NK-92 (cell line): ENCODE measurements around the gene DGCR2.
"Not testable (repeated sequence)": the region's sequence is repeated elsewhere in the genome, so short reads cannot be mapped to it uniquely, and the experiment has no call there.

Experiments used
- DNase-seq: peaks from one replicate; lab custom pipeline; 2025; ENCODE audit not compliant: unreplicated experiment; lab: John Stamatoyannopoulos, UW

The DGCR2 gene, protein sequence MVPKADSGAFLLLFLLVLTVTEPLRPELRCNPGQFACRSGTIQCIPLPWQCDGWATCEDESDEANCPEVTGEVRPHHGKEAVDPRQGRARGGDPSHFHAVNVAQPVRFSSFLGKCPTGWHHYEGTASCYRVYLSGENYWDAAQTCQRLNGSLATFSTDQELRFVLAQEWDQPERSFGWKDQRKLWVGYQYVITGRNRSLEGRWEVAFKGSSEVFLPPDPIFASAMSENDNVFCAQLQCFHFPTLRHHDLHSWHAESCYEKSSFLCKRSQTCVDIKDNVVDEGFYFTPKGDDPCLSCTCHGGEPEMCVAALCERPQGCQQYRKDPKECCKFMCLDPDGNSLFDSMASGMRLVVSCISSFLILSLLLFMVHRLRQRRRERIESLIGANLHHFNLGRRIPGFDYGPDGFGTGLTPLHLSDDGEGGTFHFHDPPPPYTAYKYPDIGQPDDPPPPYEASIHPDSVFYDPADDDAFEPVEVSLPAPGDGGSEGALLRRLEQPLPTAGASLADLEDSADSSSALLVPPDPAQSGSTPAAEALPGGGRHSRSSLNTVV

DNA sequence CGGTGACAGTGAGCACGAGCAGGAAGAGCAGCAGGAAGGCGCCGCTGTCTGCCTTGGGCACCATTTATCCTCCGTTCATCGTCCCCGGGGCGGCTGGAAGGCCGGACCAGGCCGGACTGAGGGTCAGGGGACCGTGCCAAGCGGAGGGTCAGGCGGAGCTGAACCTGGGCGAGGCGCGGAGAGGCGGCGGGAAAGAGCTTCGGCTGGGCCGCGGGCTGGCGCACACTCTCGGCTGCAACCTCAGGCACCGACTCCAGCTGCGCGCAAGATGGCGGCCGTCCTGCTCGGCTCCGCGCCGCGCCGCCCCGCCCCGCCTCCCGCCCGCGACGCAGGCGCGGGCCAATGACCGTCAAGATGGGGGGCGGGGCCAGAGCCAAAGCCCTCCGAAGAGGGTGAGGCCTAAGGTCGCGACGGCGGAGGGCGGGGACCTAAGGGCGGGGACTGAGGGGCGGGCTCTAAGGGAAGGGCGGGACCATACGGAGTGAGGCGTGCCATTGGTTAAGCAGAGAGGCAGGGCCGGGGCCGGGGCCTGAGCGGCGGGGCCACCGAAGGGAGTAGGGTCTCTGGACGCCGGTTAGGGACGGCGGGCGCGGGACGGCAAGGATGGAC is at the start of gene DGCR2:
TSS of gene DGCR2 (minus strand) at position 270 of the 609 bp plus-strand sequence. CDS start at position 64, 206 bp downstream.
- peak; percentile 59 for DNase-seq

DNA sequence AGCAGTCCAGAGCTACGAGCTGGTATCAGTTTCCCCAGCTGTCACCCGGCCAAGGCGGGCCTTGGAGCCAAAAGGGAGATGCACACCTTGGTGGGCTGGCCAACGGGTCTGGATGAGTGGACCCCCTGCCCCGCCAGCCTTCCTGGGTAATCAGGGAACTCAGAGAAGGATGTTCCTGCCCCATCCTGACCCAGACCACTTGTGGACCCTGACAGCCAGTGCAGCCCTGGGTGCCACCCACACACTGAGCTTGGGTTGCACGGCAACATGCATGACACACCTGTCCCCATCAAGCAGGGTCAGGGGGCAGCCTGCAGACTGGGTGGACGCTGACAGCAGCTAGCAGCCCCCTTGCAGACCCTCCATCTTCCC is 47.7 kb upstream of the DGCR2 start:
- DNase-seq: no peak

DNA sequence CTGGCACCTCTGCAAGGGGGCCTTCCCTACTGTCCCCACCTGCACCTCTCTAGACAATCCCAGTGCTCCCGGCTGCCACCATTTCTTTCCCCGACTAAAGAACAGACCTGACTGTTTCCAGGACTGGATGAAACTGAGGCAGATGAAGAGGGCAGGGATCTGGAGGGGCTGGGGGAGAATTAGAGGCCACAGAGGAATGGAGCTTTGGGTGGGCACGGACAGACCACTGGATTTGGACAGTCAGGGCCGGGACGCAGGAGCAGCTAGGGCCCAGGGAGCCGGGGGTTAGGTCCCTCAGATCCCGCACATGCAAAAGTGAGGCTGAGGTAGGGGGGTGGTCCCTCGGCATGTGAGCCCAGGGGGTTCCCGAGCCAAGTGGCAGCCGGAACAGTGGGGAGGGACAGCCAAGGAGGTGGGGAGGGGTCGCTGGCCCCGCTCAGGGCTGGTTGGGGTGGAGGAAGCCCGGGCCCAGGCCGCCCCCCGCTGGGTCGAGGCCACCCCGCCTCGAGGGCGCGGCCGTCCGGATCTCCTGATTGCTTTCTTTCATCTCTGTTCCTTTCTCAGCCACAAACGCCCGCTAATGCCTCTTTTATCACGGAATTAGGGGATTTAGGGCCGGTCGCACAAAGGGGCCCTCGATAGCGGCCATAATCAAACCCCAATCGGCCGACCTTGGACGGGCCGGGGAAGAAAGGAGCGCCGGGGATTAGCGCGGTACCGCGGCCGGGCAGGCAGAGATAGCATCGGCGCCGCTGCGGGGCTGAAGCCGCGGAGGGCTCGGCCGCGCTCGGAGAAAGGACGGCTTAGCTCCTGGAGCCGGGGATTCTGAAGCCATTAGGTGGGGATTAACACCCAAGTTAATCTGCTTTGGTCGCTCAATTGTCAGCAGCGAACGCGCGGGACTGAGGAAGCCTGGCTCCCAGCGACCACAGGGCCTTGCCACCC is 47.1 kb upstream of the DGCR2 start:
- DNase-seq: no peak

DNA sequence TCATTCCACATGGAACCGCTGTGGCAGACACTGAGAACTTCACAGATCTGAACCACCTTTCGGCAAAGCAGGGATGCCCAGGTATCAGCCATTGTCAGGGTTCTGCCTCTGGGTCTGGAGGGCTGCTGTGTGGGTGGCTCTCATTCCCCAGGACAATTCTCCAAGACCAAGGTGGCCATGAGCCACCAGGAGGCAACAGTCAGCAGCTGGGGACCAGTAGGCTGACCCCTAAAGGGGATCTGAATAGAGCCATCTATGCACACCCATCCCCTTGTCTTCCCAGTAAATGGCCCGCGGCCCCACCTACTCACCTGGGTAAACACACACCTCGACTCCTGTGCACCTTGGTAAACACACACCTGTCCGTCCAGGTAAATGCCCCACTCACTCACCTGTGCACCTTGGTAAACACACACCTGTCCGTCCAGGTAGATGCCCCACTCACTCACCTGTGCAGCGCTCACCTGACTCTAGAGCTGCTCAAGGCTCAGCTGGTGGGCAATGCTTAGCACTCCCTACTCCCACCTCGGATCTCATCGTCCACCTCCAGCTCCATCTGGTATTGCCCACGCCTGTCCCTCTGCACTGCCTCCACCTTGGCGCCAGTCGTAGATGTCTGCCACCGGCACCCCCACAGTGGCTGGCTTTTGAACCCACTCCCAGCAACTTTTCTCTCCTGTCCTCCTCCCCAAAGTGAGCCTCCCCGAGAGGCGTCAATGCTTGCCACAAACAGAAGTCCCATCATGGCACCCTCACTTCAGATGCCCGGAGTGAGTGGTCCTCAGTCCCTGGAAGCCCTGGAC is 46.1 kb upstream of the DGCR2 start:
- DNase-seq: no peak

DNA sequence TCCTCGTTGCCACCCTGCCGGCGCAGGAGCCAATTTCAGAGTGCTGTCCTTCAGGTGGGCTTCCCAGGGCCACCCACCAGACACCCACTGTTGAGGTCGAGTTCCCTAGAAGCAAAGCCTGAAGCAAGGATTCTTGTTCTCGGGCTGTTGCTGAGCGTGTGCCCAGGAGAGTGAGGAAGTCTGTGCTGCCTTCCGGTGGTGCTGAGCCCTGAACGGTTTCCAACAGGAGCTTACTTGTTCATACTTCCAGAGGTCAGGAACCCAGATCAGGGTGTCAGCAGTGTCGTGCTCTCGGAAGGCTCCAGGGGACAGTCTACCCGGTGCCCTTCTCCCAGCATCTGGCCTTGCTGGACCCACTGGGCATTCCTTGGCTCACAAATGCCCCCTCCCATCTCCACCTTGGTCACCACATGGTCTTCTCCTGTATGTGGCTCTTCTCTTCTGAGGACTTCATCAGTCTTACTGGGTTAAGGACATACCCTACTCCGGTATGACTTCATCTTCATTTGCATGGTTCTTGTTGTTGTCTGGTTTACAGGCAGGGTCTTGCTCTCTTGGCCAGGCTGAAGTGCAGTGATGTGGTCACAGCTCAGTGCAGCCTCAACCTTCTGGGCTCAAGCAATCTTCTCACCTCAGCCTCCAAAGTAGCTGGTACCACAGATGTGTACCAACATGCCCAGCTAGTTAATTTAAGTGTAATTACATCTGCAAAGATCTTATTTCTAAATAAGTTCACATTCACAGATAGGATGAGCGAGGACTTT is 45.1 kb upstream of the DGCR2 start:
- no peak for DNase-seq

DNA sequence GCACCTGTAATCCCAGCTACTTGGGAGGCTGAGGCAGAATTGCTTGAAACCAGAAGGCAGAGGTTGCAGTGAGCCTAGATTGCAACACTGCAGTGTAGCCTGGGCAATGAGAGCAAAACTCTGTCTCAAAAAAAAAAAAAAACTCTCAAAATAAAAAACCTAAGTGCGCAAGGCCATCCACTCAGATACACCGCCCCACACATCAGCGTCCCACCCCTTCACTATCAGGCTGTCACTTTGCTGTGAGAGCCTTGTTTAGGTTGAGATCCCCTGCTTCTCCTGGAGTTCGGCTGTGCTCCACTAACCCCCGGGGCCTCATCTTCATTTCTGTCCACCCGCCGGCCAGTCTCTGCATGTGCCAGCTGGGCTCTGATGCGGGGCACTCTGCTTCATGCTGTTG is 44.2 kb upstream of the DGCR2 start:
- no peak for DNase-seq

DNA sequence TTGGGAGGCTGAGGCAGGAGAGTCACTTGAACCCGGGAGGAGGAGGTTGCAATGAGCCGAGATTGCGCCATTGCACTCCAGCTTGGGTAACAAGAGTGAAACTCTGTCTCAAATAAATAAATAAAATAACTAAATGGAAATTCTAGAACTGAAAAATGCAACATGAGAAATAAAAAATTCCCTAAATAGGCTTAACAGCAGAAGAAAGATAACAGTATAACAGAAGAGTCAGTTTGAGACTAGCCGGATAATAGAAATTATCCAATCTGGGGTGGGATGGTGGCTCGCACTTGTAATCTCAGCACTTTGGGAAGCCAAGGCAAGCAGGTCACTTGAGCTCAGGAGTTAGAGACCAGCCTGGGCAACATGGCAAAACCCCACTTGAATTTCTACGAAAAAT is 42.2 kb upstream of the DGCR2 start:
- no peak for DNase-seq

DNA sequence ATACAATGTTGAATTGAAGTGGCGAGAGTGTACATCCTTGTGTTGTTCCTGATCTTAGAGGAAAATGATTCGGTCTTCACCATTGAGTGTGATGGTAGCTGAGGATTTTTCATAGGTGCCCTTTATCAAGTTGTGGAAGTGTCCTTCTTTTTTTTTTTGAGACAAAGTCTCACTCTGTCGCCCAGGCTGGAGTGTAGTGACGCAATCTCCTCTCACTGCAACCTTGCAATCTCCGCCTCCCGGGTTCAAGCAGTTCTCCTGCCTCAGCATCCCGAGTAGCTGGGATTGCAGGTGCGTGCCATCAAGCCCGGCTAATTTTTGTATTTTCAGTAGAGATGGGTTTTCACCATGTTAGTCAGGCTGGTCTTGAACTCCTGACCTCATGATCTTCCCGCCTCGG is 36.4 kb upstream of the DGCR2 start:
- not testable (repeated sequence) for DNase-seq

DNA sequence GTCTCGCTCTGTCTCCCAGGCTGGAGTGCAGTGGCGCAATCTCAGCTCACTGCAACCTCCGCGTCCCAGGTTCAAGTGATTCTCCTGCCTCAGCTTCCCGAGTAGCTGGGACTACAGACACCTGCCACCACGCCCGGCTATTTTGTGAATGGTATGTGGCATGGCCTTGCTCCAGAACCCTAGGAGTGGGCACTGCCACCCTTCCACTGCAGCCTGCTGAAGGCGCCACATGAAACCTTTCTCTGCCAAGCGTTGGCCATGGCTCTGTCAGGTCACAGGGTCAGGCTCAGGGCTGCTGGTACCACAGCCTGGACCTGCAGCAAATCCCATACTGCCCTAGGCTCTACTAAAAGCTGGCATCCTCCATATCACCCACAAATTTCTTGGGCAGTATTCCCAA is 33.9 kb upstream of the DGCR2 start:
- DNase-seq: not testable (repeated sequence)

DNA sequence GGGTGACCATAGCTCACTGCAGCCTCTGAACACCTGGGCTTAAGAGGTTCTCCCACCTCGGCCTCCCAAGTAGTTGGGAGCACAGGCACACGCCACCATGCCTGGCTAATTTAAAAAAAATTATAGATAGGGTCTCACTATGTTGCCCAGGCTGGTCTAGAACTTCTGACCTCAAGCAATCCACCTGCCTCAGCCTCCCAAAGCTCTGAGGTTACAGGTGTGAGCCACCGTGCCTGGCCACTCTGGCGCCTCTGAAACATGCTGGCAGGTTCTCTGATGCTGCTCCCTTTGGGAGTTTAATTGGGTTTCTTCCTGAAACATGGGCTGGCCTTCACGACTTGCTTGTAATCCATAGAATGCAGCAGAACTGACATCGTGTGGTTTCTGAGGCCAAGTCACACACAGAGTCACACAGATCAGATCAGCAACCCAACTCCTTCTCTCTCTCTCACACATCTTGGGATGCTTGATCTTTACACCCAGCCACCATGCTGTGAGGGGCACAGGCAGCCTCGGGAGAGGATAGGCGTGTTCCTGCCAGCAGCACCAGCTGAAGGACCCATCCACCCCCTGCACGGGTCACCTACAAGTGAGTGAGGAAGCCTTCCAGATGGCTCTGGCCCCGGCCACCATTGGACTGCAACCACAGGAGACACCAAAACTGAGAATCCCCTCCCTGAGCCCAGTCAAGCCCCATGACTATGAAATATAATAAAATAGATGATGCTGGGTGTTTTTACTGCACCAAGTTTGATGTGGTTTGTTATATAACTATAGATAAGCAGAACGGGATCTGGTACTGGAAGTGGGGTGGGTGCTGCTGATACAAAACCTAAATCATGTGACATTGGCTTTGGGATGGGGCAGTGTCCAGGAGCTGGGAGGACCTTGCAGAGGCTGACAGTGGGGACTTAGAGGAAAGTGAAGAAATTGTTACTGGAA is 31.0 kb upstream of the DGCR2 start:
- DNase-seq: no peak

DNA sequence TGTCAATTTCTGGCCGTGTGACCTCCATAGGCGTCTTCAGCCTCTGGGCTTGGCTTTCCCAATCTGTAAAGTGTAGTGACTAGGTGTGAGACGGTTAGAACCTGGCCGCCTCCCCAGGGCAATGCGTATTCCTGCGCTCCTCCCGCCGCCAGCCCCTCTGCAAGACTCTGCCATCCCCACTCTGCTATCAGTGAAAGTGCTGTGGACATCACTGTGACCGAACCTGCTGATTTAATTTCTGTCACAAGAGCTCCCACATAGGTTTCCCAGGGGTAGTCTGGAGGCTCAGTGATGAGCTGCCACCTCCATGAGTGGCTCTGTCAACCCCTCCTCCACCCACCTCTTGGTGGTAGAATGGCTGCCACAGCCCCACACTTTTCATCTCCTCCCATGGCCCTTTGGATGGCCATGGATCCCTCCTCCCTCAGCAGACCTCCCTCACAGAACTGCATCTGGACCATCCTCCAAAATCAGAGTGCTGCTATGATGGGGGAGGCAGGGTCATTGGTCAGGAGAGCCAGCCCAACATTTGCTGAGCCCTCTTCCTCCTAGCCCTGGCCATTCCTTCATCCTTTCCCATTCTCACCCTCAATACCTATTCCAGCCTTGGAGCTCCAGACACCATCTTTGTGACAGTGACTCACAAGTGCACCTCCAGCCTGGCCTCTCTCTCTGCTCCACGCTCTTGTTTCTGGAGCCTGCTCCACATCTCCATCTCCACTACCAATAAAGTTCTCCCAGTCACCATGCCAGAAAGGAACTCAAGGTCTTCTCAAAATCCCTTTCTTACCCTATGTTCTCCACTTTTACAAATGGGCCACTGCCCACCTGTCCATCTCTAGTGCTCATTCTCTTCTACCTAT is 29.3 kb upstream of the DGCR2 start:
- no peak for DNase-seq

DNA sequence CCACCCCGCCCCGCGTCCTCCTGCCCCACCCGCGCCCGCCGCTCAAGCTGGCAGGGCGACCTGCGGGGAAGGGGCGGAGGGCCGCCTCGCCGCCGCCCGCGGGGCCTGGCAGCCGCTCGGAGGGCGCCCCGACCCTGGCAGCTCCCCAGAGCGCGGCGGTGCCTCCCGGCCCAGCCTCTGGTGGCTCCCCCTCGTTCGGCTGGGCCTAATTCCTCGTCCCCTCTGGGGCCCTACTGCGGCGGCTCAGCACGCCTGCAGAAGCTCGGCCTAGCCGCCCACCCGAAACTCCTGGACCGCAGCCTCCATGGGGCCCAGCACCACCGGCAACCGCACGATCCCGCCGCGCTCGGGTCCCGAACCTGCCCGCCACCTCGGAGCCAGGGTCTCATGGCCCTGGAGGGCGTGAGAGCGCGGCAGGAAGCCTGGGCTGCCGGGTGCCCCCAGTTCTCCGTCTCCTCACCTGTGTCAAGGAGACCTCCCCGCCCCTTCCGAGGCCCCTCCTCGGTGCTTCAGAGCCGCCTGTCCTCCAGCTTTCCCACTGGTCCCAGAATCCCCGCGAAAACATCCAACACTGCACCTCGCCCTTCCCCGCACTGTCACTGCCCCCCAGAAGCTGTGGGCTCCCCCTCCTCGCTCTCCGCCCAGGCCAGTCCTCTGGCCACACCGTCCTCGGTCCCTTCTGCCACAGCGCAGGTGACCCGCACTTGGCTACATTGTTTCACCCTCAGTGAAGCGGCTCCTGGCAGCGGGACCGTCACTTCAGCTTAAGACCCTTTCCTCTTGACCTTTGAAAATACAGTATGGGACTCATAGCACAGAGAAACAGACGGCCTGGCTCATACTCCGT is 28.5 kb upstream of the DGCR2 start:
- no peak for DNase-seq

DNA sequence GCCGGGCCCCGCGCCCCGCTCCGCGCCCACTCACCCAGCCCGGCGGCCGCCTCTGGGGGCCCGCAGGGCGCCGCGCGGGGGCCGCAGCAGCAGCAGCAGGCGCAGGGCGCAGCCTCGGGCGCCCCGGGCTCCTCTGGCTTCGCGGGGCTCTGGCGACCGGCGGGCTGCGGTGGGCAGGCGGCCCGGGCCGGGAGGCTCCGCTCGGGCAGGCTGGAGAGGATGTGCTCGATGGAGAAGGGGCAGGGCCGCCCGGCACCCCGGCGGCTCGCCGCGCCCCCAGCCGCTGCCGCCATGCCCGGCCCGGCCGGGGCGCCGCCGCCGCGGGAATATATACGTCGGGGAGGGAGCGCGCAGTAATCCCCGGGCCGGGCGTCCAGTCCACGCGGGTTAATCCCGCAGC is 27.8 kb upstream of the DGCR2 start, which contains the start of gene GSC2:
TSS of gene GSC2 (minus strand) at position 302 of the 400 bp plus-strand sequence. CDS start at position 293, 9 bp downstream.
- DNase-seq: no peak

DNA sequence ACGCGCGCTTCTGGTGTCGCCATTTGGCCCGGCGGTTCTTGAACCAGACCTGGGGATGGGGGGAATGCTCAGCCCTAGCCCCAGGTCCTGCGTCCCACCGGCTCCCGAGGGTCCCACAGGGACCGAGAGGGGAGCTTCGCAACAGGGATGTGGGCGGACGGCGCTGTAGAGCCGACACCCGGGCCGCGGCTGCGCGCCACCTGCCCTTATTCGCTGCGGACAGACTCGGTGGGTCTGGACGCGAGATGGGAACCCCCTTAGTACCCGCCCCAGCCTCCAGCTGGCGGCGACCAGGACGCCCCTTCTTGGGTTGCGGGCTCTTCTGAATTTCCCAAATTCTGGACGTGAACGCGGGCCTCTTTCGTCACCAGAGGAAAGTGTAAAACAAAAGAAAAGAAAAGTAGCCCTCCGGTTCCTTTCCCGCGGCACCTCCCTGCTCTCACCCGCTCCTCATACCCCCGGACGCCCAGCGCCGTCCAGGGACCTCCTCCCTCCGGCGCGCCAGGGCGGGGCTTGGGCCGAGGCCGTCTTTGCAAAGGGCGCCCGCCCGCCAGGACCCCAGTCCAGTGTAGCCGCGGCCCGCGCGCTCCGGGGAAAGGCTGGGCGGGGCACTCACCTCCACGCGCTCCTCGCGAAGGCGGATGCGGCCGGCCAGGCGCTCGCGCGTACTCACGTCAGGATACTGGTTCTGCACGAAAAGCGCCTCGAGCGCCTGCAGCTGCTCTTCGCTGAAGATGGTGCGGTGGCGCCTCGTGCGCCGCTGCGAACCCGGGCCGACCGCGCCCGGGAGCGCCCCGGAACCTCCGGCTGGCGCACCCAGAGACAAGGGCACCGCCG is 27.1 kb upstream of the DGCR2 start:
- no peak for DNase-seq

DNA sequence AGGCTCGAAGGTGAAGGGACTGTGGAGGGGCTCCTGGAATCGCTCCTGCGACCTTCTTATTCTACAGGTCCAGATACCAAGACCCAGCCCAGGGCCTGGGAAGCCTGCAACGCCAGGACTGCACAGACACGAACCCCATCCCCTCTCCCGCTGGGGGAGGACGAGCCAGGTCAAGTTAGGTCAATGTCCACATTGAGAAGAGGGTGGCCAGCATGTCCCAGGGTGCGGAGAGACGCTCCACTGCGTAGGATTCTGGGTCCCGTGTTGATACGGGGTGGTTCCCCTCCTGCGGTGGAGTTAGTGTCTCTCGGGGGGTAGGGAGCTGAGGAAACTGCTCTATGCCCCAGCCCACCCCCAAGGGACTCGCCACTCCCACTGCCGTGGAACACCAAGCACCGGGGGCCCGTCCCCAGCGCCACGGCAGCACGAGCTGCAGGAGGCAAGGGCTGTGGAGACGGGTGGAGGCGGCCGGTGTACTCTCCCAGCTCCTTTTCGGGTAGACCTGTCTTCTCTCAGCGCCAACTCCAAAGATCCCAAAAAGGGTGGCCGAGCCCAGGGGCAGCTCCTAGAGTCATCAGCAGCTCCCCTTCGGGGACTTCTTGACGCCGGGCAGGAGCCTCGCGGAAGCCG is 26.3 kb upstream of the DGCR2 start:
- no peak for DNase-seq
